Measurements from ENCODE around the gene PUSL1. TPM values are rescaled to one million over a fixed set of nuclear protein-coding genes. Genes with fewer than 3 reads are reported as not detected.

Gene PUSL1
- total and polyA plus RNA-seq, 2 donors (not counting 1 experiment from before 2014, with no cell fraction given): 15.7 to 25.8 TPM

- intact Hi-C loops (cut with micrococcal nuclease): loop anchor here (1.0 kb wide), 4 partner anchors 32 to 157 kb away; partner anchors contain the start of genes AURKAIP1, C1orf159, CPTP and INTS11
- peaks cover 36% of the 10 kb centered on the region for H3K4me1 Mint-ChIP-seq
- Histone ChIP-seq H3K27ac (ENCODE audit: low read length in 2 of 2) (peak within 1 kb of the TSS; percentile 24 to 77), H3K4me1 (ENCODE audit: control insufficient read depth in 2 of 2, insufficient read depth in 2 of 2, low read length in 2 of 2) (peaks cover 29 to 38% of the 10 kb centered on the region in 2 donors), H3K9ac (ENCODE audit: low read length) (peak within 1 kb of the TSS; percentile 87), H3K36me3 (replicated peaks in 1 of 2; ENCODE audit: control extremely low read depth in 1 of 2, control insufficient read depth in 1 of 2, extremely low read depth in 1 of 2, insufficient read depth in 2 of 2, low read length in 1 of 2) (peaks cover 0 to 4% of the 10 kb centered on the region in 2 experiments), H3K4me2 (replicated peaks; ENCODE audit: low read depth, low read length, poor library complexity, severe bottlenecking) (peak within 1 kb of the TSS; percentile 93), H2AFZ (ENCODE audit: insufficient read depth, low read depth, low read length, poor library complexity, severe bottlenecking) (peak within 1 kb of the TSS; percentile 98), H3K9me3 (ENCODE audit: control extremely low read depth in 1 of 3, control insufficient read depth in 2 of 3, insufficient read depth in 1 of 3, low read length in 2 of 3) (no peaks in the 10 kb centered on the region), H3K27me3 (replicated peaks in 1 of 4; ENCODE audit: control extremely low read depth in 1 of 4, control insufficient read depth in 3 of 4, insufficient read depth in 4 of 4, low read length in 3 of 4) (no peaks in the 10 kb centered on the region), H3K79me2 (ENCODE audit: control insufficient read depth, insufficient read depth, low read length) (peaks cover 47% of the 10 kb centered on the region), H4K20me1 (ENCODE audit: control insufficient read depth, insufficient read depth, low read length, poor library complexity, severe bottlenecking) (peaks cover 43% of the 10 kb centered on the region), H3K4me3 (ENCODE audit: control extremely low read depth in 1 of 5, extremely low read depth in 1 of 5, insufficient read depth in 1 of 5, low read depth in 2 of 5, low read length in 4 of 5) (peak within 1 kb of the TSS; percentile 3 to 84 (median 77))
- ChIA-PET CTCF (interaction anchor here (0.6 to 1.4 kb wide), 5 partner anchors 17 to 157 kb away, joined by 3 to 4 read pairs (median 3); partner anchors contain the start of gene AURKAIP1), POLR2A (interaction anchor here (0.5 to 1.5 kb wide), 8 partner anchors 12 to 314 kb away, joined by 3 to 8 read pairs (median 4); partner anchors contain the start of genes AURKAIP1, CCNL2, ISG15 and MRPL20)
- H3K9me3 Mint-ChIP-seq (ENCODE audit: insufficient read depth): no peaks in the 10 kb centered on the region
- TF ChIP-seq CTCF (IDR thresholded peaks at IDR 0.05): no peak
- TF ChIP-seq EZH2 (IDR thresholded peaks at IDR 0.05; ENCODE audit: borderline replicate concordance, insufficient read depth, low read depth, low read length, poor library complexity, severe bottlenecking): no peak
- H3K4me3 Mint-ChIP-seq: peak within 1 kb of the TSS; percentile 88
- H3K27ac Mint-ChIP-seq: peak within 1 kb of the TSS; percentile 76
- ATAC-seq (ENCODE audit: low read depth) (peak; percentile 98), DNase-seq (peak; percentile 94)
- under 1% methylated on average over 90 of the region's 105 CpGs for WGBS (ENCODE audit: insufficient coverage)
- H3K27me3 Mint-ChIP-seq: no peaks in the 10 kb centered on the region
Measured at GRCh38 chr1:1273512-1274298, 34.7 kb upstream of the PUSL1 start, which contains the start of gene UBE2J2. UBE2J2 (minus strand) TSS chr1:1273854; CDS start chr1:1267992, 5,862 bp downstream.

All from B cell (primary cell).